A204.1 (cell line): ENCODE measurements around the gene SPEN.
"Not testable (repeated sequence)": the region's sequence is repeated elsewhere in the genome, so short reads cannot be mapped to it uniquely, and the experiment has no call there.

ENCODE experiments used
- FAIRE-seq: peaks from 2 replicates; lab custom pipeline; 2012; peaks lifted over from hg19 to GRCh38; lab: Jason Lieb, UNC

The SPEN gene

DNA sequence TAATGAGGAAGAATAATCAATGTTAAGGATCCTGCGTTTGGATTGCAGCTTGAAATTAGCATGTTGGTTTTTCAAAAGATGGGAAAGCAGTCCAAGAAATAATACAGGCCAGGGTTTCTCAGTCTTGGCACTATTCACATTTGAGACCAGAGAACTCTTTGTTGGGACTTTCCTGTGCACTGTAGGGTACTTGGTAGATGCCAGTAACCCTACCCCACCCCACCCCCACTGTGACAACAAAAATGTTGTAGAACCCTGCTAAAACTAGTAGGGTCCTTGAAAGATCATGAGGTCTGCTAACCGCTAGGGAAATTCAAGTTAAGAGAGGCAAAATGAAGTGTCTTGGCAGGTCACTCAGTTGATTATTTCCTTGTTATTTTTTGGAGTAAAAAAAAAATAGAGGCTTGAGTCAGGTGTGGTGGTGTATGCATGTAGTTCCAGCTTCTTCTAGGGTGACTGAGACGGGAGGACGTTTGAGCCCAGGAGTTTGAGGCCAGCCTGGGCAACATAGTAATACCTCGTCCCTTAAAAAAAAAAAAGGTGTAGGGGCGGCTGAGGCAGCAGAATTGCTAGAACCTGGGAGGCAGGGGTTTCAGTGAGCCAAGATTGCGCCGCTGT is 53.3 kb downstream of the SPEN start:
- no peak for FAIRE-seq

DNA sequence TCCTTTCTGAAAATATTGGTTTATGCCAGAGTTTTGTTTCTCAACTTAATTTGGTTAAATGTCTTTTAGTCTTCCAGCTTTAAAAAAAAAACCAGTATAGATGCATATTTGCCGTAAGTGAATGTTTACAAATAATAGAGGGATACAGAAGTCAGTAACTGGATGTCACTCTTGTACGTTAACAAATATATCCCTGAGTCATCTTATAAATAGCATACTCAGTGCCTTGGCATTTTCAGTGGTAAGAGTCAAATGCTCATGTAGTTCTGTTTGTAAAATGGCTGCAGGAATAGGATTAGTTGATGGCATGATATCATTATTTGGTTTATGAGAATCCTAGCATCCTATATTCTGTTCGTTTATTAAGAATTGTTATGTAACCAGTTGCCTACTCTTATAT is 55.4 kb downstream of the SPEN start:
- FAIRE-seq, result no peak

DNA sequence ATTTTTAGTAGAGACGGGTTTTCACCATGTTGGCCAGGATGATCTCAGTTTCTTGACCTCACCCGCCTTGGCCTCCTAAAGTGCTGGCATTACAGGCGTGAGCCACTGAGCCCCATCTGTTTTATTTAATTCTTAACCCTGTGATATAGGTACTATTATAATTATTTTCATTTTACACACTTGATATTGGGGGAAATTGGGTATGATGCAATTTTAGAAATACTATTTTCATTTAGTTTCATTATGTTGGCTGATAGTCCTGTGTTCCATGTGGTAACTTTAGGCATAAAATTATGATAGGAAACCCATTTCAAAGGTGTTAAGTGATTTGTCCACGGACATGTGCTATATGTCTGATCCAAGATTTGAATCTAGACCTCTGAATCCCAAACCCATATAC is 61.1 kb downstream of the SPEN start:
- FAIRE-seq, result no peak

DNA sequence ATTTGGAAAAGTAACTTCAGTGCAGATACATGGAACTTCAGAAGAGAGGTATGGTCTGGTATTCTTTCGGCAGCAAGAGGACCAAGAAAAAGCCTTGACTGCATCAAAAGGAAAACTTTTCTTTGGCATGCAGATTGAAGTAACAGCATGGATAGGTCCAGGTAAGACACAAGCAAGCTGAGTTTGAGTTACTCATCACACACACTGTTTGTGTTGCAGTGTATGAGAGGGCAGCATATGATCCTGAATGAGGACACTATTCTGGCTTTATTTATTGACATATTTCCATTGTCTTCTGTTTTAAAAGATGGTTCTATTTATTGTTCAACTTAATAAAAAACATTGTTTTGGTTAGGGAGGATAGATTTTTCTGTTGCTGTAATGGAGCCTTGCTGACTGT is 63.6 kb downstream of the SPEN start:
- no peak for FAIRE-seq

DNA sequence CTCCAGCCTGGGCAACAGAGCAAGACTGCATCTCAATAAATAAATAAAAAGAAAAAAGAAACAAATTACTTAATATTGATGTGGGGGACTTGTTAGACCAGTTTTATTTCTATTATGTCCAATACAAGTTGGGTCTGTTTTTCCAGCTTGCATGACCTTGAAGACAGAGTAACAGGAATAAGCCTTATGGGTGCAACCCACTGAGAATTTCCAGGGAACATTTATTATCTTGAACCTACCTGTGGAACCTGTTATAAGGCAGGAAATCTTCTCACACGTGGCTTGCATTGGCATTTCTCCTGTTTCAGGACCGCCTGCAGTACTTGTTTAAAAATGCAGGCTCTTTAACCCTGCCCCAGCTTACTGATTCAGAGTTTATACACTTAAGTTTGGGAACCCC is 64.4 kb downstream of the SPEN start:
- FAIRE-seq, result no peak

DNA sequence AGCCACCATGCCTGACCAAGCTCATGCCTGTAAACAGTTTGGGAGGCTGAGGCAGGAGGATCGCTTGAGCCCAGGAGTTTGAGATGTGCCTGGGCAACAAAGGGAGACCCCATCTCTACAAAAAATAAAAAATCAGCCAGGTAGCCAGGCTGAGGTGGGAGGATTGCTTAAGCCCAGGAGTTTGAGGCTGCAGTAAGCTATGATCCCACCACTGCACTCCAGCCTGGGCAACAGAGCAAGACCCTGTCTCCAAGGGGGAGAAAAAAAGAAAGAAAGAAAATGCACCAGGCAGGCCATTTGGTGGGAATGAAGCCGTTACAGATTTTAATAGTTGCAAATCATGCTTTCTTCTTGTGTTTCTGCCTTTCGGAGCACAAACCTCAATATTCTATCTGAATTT is 66.1 kb downstream of the SPEN start:
- FAIRE-seq, result not testable (repeated sequence)

DNA sequence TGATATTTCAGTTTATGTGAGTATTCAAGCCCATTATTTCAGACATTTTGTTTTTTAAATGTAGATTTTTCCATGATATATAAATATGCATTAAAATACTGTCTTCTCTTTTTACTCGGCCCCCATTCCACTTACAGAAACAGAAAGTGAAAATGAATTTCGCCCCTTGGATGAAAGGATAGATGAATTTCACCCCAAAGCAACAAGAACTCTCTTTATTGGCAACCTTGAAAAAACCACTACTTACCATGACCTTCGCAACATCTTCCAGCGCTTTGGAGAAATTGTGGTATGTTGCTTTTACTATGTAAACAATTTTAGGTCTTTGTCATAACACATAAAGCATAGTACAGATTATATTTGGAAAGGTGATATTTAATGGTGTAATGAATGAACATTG is 68.5 kb downstream of the SPEN start:
- FAIRE-seq, result no peak

DNA sequence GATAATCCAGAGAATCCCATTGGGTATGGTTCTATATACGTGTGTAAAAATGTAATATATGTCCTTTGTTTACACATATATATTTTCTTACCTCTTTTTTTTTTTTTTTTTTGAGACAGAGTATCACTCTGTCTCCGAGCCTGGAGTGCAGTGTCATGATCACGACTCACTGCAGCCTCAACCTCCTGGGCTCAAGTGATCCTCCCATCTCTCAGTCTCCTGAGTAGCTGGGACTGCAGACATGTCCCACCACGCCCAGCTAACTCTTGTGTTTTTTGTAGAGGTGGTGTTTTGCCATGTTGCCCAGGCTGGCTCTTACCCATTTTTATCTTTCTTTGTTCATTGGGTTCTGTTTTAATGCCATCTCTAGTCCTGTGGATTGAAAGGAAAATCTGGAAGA is 68.9 kb downstream of the SPEN start:
- FAIRE-seq, result no peak

DNA sequence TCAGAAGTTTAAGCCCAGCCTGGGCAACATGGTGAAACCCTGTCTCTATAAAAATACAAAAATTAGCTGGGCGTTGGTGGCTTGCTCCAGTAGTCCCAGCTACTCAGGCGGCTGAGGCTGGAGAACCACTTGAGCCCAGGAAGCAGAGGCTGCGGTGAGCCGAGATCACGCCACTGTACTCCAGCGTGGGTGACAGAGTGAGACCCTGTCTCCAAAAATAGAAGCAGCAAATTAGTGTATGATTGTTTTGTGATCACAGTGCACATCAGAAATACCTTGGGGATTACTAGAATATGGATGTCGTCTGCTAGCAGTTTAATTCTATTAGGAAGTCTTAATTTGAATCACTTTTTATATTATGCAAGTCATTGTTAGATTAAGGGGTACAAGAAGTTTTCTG is 69.4 kb downstream of the SPEN start:
- no peak for FAIRE-seq

DNA sequence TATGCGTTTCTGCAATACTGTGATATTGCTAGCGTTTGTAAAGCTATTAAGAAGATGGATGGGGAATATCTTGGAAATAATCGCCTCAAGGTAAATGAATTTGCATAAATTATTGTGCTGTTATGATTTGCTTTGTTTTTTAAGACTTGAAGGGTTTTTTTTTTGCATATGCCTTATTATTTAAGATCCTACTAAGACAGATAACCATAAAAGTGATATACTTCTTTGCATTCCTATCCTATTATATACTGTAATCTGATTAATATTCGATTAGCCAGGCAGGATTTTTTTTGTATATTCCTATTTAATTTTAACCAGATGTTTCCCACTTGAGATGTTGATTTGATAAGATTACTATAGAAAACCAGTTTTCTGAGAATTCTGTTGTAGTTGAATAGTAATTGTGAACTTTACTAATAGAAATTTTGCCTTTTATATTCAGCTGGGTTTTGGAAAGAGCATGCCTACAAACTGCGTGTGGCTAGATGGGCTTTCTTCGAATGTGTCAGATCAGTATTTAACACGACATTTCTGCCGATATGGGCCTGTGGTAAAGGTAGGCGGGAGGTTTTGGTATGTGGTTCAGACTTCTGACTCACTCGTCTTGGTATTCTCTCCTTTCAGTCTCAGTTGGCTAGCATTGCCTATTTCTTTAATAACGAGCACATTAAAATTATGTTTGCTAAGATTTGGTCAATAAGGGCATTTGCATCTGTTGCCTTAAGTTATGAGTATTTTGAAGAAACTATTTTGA is 71.6 kb downstream of the SPEN start:
- no peak for FAIRE-seq

DNA sequence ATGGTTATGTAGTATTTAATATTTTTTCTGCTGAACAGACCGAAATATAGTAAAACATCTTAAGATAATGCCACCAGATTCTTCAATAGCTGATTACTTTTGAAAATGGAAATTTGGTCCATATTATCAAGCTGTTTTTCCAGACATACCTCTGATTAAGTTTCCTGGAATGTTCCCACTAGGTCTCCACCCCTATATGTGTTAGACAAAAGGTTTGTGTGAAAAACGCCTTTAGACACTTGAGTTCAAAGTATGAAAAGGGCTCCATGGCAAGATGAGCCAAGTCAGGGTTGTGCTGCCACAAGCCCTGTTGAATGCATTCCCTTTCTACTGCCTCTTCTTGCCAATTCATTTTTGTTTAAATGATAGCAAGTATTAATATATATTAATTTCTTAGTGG is 75.7 kb downstream of the SPEN start:
- no peak for FAIRE-seq

DNA sequence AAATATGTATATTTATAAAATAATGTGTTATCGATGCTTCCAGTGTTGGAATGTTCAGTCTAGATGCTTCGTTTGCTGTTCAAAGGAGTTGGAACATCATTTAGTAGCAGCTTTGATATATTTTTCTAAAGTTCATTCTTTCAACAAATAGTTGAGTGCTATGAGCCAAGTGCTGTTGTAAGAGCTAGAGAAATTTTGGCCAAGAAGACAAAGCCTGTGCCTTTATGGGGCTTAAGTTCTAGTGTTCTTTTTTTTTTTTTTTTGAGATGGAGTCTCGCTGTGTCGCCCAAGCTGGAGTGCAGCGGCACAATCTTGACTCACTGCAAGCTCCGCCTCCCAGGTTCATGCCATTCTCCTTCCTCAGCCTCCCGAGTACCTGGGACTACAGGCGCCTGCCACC is 78.9 kb downstream of the SPEN start:
- not testable (repeated sequence) for FAIRE-seq

DNA sequence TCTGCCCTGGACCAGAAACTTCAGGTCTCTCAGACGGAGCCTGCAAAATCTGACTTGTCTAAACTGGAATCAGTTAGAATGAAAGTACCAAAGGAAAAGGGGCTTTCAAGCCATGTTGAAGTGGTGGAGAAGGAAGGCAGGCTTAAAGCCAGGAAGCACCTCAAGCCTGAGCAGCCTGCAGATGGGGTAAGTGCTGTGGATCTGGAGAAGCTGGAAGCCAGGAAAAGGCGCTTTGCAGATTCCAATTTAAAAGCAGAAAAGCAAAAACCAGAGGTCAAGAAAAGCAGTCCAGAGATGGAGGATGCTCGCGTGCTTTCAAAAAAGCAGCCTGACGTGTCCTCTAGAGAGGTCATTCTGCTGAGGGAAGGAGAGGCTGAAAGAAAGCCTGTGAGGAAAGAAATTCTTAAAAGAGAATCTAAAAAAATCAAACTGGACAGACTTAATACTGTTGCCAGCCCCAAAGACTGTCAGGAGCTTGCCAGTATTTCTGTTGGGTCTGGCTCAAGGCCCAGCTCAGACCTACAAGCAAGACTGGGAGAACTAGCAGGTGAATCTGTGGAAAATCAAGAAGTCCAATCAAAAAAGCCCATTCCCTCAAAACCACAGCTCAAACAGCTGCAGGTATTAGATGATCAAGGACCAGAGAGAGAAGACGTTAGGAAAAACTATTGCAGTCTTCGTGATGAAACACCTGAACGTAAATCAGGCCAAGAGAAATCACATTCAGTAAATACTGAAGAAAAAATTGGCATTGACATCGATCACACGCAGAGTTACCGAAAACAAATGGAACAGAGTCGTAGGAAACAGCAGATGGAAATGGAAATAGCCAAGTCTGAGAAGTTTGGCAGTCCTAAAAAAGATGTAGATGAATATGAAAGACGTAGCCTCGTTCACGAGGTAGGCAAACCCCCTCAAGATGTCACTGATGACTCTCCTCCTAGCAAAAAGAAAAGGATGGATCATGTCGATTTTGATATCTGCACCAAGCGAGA is 81.8 kb downstream of the SPEN start:
- FAIRE-seq, result no peak

DNA sequence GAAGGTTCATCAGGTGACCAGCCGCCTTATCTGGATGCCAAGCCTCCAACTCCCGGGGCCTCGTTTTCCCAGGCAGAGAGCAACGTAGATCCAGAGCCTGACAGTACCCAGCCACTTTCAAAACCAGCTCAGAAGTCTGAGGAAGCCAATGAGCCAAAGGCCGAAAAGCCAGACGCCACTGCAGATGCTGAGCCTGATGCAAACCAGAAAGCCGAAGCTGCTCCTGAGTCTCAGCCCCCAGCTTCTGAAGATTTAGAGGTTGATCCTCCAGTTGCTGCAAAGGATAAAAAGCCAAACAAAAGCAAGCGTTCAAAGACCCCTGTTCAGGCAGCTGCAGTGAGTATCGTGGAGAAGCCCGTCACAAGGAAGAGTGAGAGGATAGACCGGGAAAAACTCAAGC is 83.9 kb downstream of the SPEN start:
- no peak for FAIRE-seq

DNA sequence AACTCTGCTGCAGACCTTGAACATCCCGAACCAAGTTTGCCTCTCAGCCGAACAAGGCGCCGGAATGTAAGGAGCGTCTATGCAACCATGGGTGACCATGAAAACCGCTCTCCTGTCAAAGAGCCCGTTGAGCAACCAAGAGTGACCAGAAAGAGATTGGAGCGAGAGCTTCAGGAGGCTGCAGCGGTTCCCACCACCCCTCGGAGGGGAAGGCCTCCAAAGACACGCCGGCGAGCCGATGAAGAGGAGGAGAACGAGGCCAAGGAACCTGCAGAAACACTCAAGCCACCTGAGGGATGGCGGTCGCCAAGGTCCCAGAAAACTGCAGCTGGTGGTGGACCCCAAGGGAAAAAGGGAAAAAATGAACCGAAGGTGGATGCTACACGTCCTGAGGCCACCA is 84.4 kb downstream of the SPEN start:
- FAIRE-seq, result no peak

DNA sequence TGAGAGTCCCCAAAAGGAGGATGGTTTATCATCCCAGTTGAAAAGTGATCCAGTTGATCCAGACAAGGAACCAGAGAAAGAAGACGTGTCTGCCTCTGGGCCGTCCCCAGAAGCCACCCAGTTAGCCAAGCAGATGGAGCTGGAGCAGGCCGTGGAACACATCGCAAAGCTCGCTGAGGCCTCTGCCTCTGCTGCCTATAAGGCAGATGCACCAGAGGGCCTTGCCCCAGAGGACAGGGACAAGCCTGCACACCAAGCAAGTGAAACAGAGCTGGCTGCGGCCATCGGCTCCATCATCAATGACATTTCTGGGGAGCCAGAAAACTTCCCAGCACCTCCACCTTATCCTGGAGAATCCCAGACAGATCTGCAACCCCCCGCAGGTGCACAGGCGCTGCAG is 85.1 kb downstream of the SPEN start:
- FAIRE-seq, result no peak

DNA sequence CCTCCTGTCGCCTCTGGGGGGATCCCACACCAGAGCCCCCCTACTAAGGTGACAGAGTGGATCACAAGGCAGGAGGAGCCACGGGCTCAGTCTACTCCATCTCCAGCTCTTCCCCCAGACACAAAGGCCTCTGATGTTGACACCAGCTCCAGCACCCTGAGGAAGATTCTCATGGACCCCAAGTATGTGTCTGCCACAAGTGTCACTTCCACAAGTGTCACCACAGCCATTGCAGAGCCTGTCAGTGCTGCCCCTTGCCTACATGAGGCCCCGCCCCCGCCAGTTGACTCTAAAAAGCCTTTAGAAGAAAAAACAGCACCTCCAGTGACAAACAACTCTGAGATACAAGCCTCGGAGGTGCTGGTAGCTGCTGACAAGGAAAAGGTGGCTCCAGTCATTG is 86.2 kb downstream of the SPEN start:
- no peak for FAIRE-seq

DNA sequence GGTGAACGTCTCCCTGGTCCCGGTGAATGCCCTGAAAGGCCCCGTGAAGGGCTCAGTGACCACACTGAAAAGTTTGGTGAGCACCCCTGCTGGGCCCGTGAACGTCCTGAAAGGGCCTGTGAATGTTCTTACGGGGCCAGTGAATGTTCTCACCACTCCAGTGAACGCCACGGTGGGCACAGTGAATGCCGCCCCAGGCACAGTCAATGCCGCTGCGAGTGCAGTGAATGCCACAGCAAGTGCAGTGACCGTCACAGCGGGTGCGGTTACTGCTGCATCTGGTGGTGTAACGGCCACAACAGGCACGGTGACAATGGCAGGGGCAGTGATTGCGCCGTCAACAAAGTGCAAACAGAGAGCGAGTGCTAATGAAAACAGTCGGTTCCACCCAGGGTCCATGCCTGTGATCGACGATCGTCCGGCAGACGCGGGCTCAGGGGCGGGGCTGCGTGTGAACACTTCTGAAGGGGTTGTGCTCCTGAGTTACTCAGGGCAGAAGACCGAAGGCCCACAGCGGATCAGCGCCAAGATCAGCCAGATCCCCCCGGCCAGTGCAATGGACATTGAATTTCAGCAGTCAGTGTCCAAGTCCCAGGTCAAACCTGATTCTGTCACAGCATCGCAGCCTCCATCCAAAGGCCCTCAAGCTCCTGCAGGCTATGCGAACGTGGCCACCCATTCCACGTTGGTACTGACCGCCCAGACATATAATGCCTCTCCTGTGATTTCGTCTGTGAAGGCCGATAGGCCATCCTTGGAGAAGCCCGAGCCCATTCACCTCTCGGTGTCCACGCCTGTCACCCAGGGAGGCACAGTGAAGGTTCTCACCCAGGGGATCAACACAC is 86.9 kb downstream of the SPEN start:
- FAIRE-seq, result no peak

DNA sequence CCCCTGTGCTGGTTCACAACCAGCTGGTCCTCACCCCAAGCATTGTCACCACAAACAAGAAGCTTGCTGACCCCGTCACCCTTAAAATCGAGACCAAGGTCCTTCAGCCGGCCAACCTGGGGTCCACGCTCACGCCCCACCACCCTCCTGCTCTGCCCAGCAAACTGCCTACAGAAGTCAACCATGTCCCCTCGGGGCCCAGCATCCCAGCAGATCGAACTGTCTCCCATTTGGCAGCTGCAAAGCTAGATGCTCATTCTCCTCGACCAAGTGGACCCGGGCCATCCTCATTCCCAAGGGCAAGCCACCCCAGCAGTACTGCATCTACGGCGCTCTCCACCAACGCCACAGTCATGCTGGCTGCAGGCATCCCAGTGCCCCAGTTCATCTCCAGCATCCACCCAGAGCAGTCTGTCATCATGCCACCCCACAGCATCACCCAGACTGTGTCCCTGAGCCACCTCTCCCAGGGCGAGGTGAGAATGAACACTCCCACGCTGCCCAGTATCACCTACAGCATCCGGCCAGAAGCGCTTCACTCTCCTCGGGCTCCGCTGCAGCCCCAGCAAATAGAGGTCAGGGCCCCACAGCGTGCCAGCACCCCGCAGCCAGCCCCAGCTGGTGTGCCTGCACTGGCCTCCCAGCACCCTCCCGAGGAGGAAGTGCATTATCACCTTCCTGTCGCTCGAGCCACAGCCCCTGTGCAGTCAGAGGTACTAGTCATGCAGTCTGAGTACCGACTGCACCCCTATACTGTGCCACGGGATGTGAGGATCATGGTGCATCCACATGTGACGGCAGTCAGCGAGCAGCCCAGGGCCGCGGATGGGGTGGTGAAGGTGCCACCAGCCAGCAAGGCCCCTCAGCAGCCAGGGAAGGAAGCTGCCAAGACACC is 87.8 kb downstream of the SPEN start:
- FAIRE-seq, result no peak

DNA sequence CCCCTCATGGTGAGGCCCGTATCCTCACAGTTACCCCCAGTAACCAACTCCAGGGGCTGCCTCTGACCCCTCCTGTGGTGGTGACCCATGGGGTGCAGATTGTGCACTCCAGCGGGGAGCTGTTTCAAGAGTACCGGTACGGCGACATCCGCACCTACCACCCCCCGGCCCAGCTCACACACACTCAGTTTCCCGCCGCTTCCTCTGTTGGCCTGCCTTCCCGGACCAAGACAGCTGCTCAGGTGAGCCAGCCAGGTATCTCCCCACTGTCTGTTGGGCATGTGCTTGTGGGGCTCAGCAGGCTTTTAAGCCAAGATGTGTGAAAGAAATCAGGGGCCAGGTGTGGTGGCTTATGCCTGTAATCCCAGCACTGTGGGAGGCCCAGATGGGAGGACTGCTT is 88.5 kb downstream of the SPEN start:
- no peak for FAIRE-seq

DNA sequence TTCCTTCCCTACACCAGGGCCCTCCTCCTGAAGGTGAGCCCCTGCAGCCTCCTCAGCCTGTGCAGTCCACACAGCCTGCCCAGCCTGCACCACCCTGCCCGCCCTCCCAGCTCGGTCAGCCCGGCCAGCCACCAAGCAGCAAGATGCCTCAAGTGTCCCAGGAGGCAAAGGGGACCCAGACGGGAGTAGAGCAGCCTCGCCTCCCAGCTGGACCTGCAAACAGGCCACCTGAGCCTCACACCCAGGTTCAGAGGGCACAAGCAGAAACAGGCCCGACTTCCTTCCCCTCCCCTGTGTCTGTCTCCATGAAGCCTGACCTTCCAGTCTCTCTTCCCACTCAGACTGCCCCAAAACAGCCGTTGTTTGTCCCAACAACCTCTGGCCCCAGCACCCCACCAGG is 89.6 kb downstream of the SPEN start:
- FAIRE-seq, result no peak
